GM12878 (cell line): ENCODE data around the gene PRKCI. TPM values are rescaled to one million over a fixed set of nuclear protein-coding genes. Genes with fewer than 3 reads are reported as not detected.

Experiments
- ATAC-seq: fragments of 200-7000 bp; cut with Tn5 transposase; 3 replicates; pipeline ENCODE4 v1.9.1; 2020; ENCODE audit warnings: mild to moderate bottlenecking, moderate library complexity
- BruUV-seq: library from RNA; stranded (reverse); fragments of 400-500 nt; replicated peaks from 2 replicates; lab custom pipeline; 2021; lab: Mats Ljungman, UMichigan
- CTCF ChIA-PET: fragments of 300-600 bp; sonication (Branson Sonifier 250); formaldehyde crosslinking; extraction: SDS; loops from one replicate; lab custom pipeline; 2021; ENCODE audit warnings: inconsistent platforms; lab: Yijun Ruan, JAX
- POLR2A ChIA-PET: fragments of 350-600 bp; formaldehyde crosslinking; extraction: SDS; loops from one replicate; lab custom pipeline; 2021; ENCODE audit warnings: inconsistent platforms; lab: Charles Lee
- RAD21 ChIA-PET: fragments of 300-600 bp; sonication (Branson Sonifier 250); formaldehyde crosslinking; loops from one replicate; lab custom pipeline; 2023; ENCODE audit warnings: antibody characterized with exemption; ENCODE audit not compliant: unreplicated experiment; lab: Charles Lee
- SMC1A ChIA-PET: fragments of 300-600 bp; sonication (Branson Sonifier 250); formaldehyde crosslinking; loops from one replicate; lab custom pipeline; 2023; ENCODE audit not compliant: unreplicated experiment, uncharacterized antibody; lab: Charles Lee
- DNase-seq: peaks from one replicate; pipeline ENCODE4 v3.0.0-alpha.2; 2011; ENCODE audit warnings: low read depth, low spot score
- FAIRE-seq: peaks from 3 replicates; lab custom pipeline; 2011; peaks lifted over from hg19 to GRCh38; lab: Jason Lieb, UNC
- H2AFZ ChIP-seq: 2 replicates; pipeline ENCODE4 v1.6.0; 2011; ENCODE audit warnings: low read depth, low read length, control low read depth; ENCODE audit not compliant: control insufficient read depth
- H3K27ac ChIP-seq: 2 replicates; pipeline ENCODE4 v1.5.1; 2011; ENCODE audit warnings: control low read depth; ENCODE audit not compliant: control insufficient read depth, insufficient read depth
- H3K27me3 ChIP-seq, 2 experiments: replicated peaks in 1 of 2; 2 replicates each; pipeline versions ENCODE4 v1.6.0 to v1.6.1; 2011; ENCODE audit warnings: low read length in 1 of 2; ENCODE audit not compliant: control insufficient read depth in 2 of 2, insufficient read depth in 2 of 2
- H3K36me3 ChIP-seq, 2 experiments: 2 replicates each; pipeline ENCODE4 v1.5.1; 2011; ENCODE audit warnings: low read length in 1 of 2; ENCODE audit not compliant: control insufficient read depth in 2 of 2, insufficient read depth in 2 of 2
- H3K4me1 ChIP-seq: 2 replicates; pipeline ENCODE4 v1.6.1; 2011; ENCODE audit warnings: mild to moderate bottlenecking, low read length, moderate library complexity, mixed read lengths; ENCODE audit not compliant: control insufficient read depth, insufficient read depth
- H3K4me2 ChIP-seq: 2 replicates; pipeline ENCODE4 v1.6.0; 2011; ENCODE audit warnings: control low read depth; ENCODE audit not compliant: control insufficient read depth, insufficient read depth
- H3K4me3 ChIP-seq: fragments of 200-600 bp; sonication (generic); 2 replicates; pipeline ENCODE4 v1.5.1; 2016
- H3K79me2 ChIP-seq: 2 replicates; pipeline ENCODE4 v1.6.0; 2011; ENCODE audit warnings: low read length; ENCODE audit not compliant: control insufficient read depth, insufficient read depth
- H3K9ac ChIP-seq: 2 replicates; pipeline ENCODE4 v1.8.0; 2011; ENCODE audit warnings: low read length, control low read depth, mixed read lengths; ENCODE audit not compliant: control insufficient read depth, insufficient read depth
- H3K9me3 ChIP-seq: replicated peaks from 3 replicates; pipeline ENCODE4 v1.5.1; 2011; ENCODE audit warnings: mild to moderate bottlenecking, low read length; ENCODE audit not compliant: control insufficient read depth, insufficient read depth
- H4K20me1 ChIP-seq: 2 replicates; pipeline ENCODE4 v1.6.0; 2011; ENCODE audit not compliant: control insufficient read depth, insufficient read depth
- ATF2 ChIP-seq: IDR thresholded peaks from 2 replicates; pipeline ENCODE4 v1.6.1; 2012; ENCODE audit warnings: low read length, inconsistent platforms
- ATF7 ChIP-seq: fragments of 450-650 bp; IDR thresholded peaks from 2 replicates; pipeline ENCODE4 v1.6.1; 2016; ENCODE audit warnings: low read depth, mild to moderate bottlenecking
- CEBPZ ChIP-seq: fragments of 150-350 bp; IDR thresholded peaks from 2 replicates; pipeline ENCODE4 v1.6.1; 2016; ENCODE audit warnings: low read depth, low read length
- DPF2 ChIP-seq: fragments of 450-650 bp; IDR thresholded peaks from 2 replicates; pipeline ENCODE4 v1.6.1; 2017; ENCODE audit warnings: mild to moderate bottlenecking
- HCFC1 ChIP-seq: fragments of 150-350 bp; IDR thresholded peaks from 2 replicates; pipeline ENCODE4 v1.6.1; 2014; ENCODE audit warnings: low read length
- JUNB ChIP-seq: IDR thresholded peaks from 2 replicates; pipeline ENCODE4 v1.6.1; 2016; ENCODE audit warnings: antibody characterized with exemption, mild to moderate bottlenecking
- MAX ChIP-seq: IDR thresholded peaks from 2 replicates; pipeline ENCODE4 v1.6.1; 2012; ENCODE audit warnings: low read depth, low read length, improper control_type of control experiment
- NFIC ChIP-seq: IDR thresholded peaks from 2 replicates; pipeline ENCODE4 v1.6.1; 2012; ENCODE audit warnings: low read depth, mild to moderate bottlenecking, inconsistent platforms, low read length, moderate library complexity
- NR2F1 ChIP-seq: fragments of 450-650 bp; conservative IDR thresholded peaks from 2 replicates; pipeline ENCODE4 v1.6.1; 2017; ENCODE audit warnings: mild to moderate bottlenecking
- RAD51 ChIP-seq: fragments of 450-650 bp; IDR thresholded peaks from 2 replicates; pipeline ENCODE4 v1.6.1; 2016; ENCODE audit warnings: moderate library complexity, mild to moderate bottlenecking, inconsistent platforms
- RUNX3 ChIP-seq: IDR thresholded peaks from 2 replicates; pipeline ENCODE4 v1.6.1; 2012; ENCODE audit warnings: low read length, inconsistent platforms
- WGBS: methylation state at CpG from one replicate; pipeline ENCODE4 v1.1.6; 2016; ENCODE audit warnings: low lambda C conversion rate; ENCODE audit not compliant: insufficient replicate concordance, insufficient coverage; ENCODE audit errors: missing lambda C conversion rate; 5-methylcytosine and 5-hydroxymethylcytosine counted together
- in situ Hi-C: fragments of 300-500 bp; cut with MboI; formaldehyde crosslinking; loops from 9 replicates; pipeline ENCODE4 v1.14.3; 2018; ENCODE audit warnings: mixed read lengths
- intact Hi-C: fragments of 100-400 bp; cut with micrococcal nuclease; formaldehyde crosslinking; loops from one replicate; pipeline ENCODE4 v1.14.2; 2022; ENCODE audit not compliant: unreplicated experiment
- polyA plus RNA-seq, 11 experiments: library from polyadenylated mRNA; depleted of rRNA in 4 of 11; unstranded in 6 of 11; stranded (reverse) in 5 of 11; fragments of >200 nt; fragmentation: Nextera tagmentation in 4 of 11; fragmentation: Illumina TruSeq in 1 of 11; extraction: Ambion mirVana in 4 of 11; extraction: Trizol in 1 of 11; gene quantifications; 1 replicate in 1 of 11; 2 replicates in 10 of 11; pipeline versions ENCODE4 v1.2.1 to v1.2.3, GENCODE V29; 2011 to 2016; ENCODE audit warnings: inconsistent platforms in 2 of 11, missing spikeins in 2 of 11, low read depth in 1 of 11
- total RNA-seq, 4 experiments: library from RNA; depleted of rRNA in 3 of 4; stranded (reverse); fragments of >200 nt in 3 of 4; fragmentation: Illumina TruSeq in 1 of 4; extraction: Trizol in 1 of 4; gene quantifications; 2 replicates each; pipeline versions ENCODE4 v1.2.1 to v1.2.3, GENCODE V29; 2013 to 2021

Gene PRKCI
- total and polyA plus RNA-seq, 10 of the 15 experiments (the other 5 are each of a cell fraction or from before 2014, with no cell fraction given) = 3.5 to 15.4 (median 11.8) TPM

GRCh38 chr3:170327040-170327808 is 105.0 kb downstream of the PRKCI start:
- H3K4me1 ChIP-seq = 0 out of 2 replicates have a peak, but pooled peaks cover 5% of the 10 kb centered on the region
- CTCF ChIA-PET = interaction anchor here (0.6 to 2.2 kb wide), 4 partner anchors 19 to 465 kb away, joined by 3 to 14 read pairs (median 3); partner anchors contain the start of gene SKIL
- ATAC-seq (peak; percentile 16), FAIRE-seq (no peak), DNase-seq (no peak)
- H3K27ac ChIP-seq = no peak overlapping the region
- SMC1A ChIA-PET = interaction anchor here (1.9 to 2.8 kb wide), 3 partner anchors 11 to 29 kb away, joined by 6 to 11 read pairs (median 8); no protein-coding TSS in a partner anchor
- peak; percentile 73 for TF ChIP-seq NR2F1
- TF ChIP-seq ATF2 = peak; percentile 35; the same call in 1 of the 2 replicates
- TF ChIP-seq ATF7 = no peak
- TF ChIP-seq NFIC = 0 out of 2 replicates have a peak, but pooled peaks have one; percentile 47
- TF ChIP-seq DPF2 = 0 out of 2 replicates have a peak, but pooled peaks have one; percentile 12
- peak; percentile 72 for TF ChIP-seq RUNX3
- no peak for TF ChIP-seq MAX
- no peak for TF ChIP-seq RAD51
- no peak for TF ChIP-seq CEBPZ
- TF ChIP-seq JUNB = peak; percentile 36
- TF ChIP-seq HCFC1 = no peak
- no peak overlapping the region for H3K4me3 ChIP-seq
- H3K9ac ChIP-seq = no peak overlapping the region
- peaks cover 3% of the 10 kb centered on the region; the same call in 2 of the 3 replicates for H3K9me3 ChIP-seq
- in situ Hi-C loops (no loop called here), intact Hi-C loops (no loop called here)
- no peak overlapping the region for H2AFZ ChIP-seq
- RAD21 ChIA-PET = interaction anchor here (1.5 kb wide), 1 partner anchor 69 kb away, joined by 3 read pairs; no protein-coding TSS in a partner anchor
- no TSS peak for BruUV-seq
- no peaks in the 10 kb centered on the region for H3K27me3 ChIP-seq
- H3K79me2 ChIP-seq = no peaks in the 10 kb centered on the region
- H4K20me1 ChIP-seq = no peaks in the 10 kb centered on the region
- 72% methylated on average over 24 of the region's 24 CpGs for WGBS
- H3K4me2 ChIP-seq = no peak overlapping the region
- H3K36me3 ChIP-seq = no peaks in the 10 kb centered on the region
- POLR2A ChIA-PET = no interaction called here
